Left hindlimb (tissue), 1 donor: ENCODE data around the gene ANKRD44.
A peak's percentile ranks its signal among the peaks of the same experiment; 100 is the strongest.

Experiments
- DNase-seq: peaks from one replicate; pipeline ENCODE4 v3.0.0-alpha.2; 2018

The ANKRD44 gene

DNA sequence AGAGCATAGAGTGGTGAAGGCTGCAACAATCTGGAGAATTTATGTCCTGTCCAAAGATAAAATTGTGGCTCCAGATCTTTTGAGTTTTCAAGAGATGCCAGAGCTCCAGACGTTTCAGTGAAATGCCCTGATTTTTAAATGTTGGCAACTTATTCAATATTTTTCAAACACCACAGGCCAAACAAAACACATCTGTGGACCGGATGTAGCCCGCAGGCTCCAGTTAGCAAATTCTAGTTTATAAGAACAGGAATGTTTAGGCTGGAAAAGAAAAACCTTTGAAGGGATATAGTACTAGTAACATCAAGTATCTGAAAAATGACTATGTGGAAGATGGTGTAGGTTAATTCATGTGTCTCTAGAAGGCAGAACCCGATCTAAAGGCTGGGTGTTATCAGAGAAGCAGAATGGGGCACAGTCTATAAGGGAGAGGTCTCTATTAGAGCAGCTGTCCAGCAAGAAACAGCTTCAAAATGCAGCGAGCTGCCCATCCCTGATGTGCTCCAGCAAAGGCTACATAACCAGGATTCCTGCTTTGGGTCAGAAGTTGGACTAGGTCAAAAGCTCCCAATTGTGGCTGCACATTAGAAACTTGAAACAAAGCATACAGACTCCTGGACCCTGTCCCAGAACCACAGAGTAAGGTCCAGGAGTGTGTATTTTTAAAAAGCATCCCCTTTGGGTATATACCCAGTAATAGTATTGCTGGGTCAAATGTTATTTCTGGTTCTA is 105.9 kb downstream of the ANKRD44 start:
- no peak for DNase-seq

DNA sequence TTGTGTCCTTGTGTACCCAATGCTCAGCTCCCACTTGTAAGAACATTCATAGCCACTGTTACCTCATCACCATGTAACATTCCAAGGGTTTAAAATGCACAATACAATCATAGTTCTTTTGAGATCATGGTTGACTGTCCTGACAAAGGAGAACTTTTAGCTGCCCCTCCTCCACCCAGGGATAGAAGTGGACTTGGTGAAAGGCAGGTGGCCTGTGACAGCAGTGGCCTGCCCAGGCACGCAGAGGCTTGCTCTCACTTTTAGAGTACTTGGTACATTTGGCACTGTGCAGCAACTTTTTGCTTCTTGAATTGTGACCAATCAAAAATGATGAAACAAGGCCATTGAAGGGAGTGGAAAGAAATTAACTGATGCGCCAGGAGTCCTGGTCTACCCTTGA is 108.7 kb downstream of the ANKRD44 start:
- no peak for DNase-seq

DNA sequence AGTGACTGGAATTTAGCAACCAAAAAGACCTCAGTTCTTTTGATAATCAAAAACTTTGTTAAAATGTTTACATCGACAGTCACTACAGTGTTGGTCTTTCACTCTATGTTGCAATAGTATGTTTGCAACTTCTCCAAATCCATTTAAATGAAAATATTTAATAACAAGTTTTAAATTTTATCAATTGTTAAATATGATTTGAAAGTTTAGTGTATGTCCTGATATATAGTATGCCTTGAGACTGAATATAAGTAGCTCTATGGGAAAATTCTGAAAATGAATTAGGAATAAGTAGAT is 109.9 kb downstream of the ANKRD44 start:
- no peak for DNase-seq

DNA sequence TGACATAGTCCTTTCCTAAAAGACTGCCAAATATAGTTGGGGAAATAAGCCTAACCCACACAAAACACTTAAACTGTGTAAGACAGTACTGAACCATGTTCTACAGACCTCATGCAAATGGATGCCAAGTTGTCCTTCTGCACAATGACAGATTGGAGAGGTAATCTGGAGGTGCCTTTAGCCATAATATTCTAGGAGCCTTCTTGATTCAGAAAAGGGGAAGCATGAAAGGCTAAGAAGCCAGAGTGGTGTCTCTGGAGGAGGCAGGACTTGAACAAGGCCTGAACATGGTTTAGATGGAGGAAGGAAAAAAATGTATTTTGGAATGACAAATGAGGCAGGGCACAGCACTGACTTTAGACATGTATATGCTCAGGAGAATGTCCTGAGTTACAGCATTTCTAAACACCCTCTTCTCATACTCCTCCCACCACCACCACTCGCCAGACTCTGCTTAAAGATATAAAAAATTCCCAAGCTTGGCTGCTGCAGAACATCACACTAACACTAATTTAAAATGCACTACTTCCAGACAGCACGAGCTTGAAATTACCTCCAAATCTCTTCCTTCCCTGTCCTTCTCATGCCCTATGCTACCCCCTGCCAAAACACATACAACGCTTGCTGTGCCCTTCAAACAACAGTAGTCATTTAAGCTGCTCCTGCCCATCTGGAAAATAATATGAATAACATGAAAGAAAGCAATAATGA is 110.4 kb downstream of the ANKRD44 start:
- no peak for DNase-seq

DNA sequence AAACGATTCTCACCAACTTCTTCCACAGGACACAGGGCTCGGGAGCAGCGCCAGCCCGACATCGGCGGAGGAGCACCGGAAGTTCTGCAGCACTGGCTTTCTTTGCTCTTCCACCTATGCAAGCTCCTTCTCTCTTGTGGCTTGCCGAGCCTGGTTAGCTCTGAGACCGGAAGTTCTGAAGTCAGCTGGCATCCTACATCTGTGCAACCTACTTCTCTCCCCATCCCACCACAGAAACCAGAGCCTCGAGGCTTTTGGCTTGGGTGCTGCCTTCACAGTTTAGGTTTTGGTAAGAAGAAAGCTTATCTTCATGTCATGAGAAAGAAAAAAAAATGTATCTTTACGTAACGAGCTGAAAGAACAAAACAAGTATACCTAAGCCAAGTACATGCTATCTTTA is 111.7 kb downstream of the ANKRD44 start:
- no peak for DNase-seq

DNA sequence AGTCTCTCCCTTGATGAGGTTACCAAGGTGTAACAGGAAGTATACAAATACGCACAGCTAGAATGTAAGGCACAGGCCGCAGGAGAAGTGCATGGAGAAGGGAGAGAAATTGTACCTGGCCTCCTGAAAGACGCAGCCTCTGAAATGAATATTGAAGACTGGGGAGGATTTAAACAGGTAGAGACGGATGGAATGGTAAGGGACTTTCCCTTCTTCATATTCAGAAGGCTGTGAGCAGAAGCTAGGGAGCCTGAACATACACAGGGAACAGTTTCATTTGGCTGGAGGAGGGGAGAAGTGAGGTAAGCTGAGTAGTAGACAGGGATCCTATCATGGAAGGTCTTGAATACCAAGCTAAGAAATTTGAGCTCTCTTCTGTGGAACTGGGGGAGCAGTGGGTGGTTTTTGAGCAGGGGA is 112.7 kb downstream of the ANKRD44 start:
- no peak for DNase-seq

DNA sequence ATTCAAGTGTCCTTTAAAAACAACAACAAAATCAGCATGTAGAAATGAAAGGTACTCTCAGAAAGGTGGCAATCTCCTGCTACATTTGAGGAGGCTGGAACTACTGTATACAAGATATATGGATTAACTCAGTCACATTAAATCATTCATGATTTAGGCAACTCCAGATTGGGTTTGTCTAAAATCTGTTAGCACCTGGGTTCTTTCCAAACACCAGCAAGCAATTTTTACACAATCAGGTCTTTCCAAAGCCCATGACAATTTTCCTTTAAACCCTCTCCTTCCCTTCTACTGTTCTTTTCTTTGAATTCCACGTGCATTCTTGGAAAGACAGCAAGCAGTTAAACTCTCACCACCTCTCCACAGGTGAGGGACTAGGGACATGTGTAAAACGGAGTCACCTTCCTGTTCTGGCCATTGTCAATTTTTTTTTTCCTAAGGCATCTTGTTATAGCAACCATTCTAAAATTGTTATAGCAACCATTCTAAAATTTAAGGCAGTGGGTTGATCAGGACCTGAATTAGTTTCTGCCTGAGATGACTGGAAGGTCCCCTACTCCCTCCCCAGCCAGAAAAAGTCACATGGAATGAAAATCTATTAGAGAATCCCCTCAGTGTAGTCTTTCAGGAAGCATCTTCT is 113.9 kb downstream of the ANKRD44 start:
- DNase-seq: no peak

DNA sequence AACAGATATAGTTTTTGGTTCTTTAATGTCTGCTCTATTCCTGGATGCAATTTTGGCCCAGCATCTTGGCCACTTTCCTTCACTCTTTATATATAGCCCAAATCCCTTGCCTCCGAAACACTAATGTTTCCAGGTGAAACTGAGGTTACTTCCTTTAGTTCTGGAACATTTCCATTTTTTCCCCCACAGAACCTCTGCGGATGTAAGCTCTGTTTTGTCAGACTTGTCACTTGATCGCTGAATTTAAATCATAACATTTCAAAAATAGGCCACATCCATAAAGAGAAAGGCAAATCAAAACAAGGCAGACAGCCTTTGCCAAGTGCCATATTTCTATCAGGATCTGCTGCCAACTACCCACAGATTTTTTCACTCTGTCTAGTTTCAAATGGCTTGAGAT is 115.1 kb downstream of the ANKRD44 start:
- no peak for DNase-seq

DNA sequence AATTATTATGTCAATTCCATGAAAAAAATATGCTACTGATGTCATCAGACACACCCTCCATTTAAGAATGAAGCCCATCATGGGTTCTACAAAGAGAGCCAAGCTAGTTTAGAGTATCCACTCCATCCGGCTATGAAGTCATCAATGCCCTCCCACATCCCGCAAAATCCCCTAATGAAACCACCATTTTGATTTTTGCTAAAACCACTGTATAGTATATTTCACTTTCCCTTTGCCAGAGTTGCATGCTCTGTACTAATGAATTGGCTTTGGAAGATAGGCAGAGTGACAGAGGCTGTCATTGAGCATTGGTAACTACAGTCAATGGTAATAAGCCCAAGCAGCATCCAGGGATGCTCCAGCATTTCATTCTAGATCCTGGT is 118.6 kb downstream of the ANKRD44 start:
- no peak for DNase-seq

DNA sequence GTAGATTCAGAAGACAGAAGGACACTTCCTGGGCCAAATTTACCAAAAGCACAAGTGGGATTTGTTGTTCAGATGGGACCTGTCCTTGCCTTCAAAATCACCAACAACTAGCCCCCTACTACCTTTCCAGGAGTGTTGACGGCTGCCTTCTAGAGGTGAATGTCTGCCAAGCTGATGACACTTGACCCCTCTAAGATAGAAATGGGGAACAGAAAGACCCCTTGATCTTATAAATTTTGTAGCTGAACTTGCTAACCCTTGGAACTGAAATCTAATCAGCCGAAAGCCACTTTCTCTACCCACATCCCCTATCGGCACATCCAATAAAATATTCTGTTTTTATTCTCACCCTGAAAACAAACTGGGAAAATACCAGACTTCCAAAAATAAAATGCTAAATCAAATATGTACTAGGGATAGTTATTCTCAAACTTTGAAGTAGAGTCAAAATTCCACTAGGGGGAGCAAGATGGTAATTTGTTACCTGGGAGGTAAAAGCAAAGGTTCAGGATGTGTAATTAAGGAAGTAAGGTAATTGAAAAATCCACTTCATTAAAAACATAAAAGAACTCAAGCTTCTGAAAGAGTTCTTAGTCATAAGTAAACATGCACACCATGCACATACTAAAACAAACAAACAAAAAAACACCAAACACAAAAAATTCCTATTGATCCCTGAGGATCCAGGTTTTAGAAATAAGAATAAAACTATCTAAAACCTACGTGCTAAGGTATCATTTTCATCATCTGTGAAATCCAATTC is 119.2 kb downstream of the ANKRD44 start:
- no peak for DNase-seq

DNA sequence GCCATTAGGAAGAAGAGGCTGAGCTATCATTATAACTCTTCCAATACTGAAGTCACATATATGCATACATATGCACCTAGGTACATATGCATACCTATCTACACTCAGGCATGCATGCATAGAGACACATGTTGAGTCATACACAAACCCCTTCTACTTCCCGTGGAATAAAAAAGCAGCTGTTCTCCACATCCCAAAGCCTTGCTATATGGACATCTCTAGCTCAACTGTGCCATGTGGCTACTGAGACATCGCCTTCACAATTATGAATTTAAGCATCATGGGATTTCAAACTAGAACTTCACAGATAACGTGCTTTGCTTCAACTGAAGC is 120.5 kb downstream of the ANKRD44 start:
- no peak for DNase-seq

DNA sequence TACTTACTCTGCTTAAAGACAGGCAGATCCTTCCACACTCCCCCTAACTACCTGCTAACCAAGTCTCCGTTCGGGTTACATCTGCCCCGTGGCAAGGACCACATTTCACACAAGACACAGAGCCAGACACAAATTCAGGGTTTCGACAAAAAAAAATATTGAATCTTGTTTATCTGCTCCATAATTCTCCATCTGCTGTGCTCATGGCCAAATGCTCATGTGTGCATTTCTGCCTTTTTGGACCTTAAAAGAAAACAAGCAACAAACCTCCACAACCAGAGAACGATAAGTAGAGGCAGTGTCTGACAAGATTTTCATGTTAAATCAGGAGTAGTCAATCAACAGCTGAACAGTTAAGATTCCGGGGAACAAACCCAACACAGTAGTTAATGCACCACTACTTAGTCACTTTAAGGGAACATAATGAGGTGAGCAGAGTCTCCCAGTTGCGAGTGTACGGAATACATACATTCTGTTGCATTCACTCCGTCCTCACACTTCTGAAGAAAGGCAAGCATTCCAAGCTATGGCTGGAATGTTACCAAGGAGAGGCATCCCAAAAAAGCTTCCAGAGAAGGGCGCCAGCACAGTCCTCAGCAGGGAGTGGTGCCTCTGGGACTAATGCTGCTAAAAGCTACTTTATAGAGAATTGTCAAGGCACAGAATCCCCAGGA is 121.0 kb downstream of the ANKRD44 start:
- DNase-seq: no peak

DNA sequence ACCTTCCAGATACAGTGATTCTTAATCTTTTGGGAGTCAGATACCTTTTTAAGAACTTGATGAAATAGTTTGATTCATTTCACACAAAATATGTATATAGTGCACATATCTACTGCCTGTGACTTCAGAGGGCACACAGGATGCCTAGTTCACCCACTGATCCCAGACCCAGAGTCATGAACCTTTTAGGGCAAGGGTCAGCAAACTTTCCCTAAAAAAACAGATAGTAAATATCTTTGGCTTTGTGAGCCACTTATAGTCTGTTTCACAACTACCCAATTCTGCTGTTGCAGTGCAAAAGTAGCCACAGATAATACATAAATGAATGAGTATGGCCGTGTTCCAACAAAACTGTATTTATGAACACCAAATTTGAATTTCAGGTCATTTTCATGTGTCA is 124.9 kb downstream of the ANKRD44 start:
- no peak for DNase-seq

DNA sequence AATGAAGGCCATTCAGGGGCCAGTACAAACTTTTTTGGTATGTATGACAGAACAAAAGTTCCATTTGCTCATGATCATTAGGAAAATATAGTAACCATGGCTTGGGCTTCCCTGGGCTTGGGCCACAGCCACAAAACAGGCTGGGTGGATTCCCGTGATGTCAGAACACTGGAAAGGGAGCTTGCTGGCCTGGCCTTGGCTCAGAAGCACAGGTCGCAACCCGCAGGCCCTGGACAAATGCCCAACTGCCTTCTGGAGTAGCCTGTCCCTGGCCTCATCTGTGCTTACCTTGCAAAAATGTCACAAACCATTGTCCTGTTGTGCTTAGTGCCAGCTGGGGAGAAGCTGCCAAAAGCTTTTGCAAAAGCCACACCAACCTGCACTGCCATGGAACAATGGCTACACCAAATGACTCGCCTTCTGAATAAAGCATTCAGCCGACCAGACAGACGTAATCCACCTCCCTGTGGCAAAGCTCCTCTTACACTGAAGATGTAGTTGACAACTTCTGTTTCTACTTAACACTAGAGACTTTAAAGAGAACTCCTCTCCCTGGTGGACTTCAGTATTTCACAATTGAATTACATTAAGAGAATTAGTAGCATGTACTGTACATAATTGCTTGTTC is 125.5 kb downstream of the ANKRD44 start:
- no peak for DNase-seq

DNA sequence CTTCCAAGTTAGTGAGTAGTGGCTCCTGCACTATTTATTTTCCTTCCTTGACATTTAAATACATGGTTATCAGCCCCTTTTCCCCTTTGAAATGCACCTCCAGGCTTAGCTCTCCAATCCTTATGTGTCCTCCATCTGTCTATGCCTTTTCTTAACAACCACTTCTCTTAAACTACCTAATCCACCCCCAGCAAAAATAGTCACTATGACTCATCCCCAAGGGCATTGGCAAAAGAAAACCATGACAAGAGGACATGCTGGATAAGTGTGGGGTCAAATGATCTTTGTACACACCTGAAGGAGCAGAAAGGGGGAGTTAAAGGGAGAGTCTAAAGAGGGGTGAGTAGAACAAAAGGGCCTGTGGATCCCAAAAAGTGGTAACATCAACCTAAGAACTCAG is 127.2 kb downstream of the ANKRD44 start:
- no peak for DNase-seq

DNA sequence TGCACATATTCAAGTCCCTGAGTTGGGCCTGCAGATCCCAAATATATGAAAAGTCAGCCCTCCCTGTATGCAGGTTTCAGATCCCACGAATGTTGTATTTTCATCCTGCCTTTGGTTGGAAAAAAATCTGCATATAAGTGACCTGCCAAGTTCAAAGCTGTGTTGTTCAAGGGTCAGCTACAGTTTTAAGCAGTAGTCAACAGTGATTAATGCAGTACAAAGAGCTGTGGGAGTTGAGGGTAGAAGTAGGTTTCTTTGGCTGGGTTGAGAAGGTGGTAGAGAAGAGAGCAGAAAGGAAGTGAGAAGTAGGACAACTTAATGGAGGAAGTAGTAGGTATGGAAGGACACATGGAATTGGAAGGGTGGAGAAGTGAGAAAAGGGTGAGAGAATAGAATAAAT is 127.9 kb downstream of the ANKRD44 start:
- no peak for DNase-seq

DNA sequence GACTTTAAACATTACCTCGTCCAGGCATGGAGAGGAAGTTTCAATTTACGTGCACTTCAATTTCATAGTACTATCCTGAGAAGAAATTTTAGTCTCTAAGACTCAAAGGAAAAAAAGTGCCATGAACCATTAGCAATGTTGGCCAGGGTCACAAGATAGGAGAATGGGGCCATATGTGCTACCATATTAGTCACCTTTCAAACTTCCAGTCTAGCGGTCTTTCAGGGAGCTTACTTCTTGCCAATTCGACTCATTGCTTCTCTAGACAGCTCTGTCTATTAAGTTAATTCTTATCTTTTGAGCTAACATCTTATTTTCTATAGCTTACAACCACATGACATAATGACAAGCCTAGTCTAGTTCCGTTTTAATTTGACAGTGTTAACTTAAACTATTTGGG is 129.1 kb downstream of the ANKRD44 start:
- no peak for DNase-seq

DNA sequence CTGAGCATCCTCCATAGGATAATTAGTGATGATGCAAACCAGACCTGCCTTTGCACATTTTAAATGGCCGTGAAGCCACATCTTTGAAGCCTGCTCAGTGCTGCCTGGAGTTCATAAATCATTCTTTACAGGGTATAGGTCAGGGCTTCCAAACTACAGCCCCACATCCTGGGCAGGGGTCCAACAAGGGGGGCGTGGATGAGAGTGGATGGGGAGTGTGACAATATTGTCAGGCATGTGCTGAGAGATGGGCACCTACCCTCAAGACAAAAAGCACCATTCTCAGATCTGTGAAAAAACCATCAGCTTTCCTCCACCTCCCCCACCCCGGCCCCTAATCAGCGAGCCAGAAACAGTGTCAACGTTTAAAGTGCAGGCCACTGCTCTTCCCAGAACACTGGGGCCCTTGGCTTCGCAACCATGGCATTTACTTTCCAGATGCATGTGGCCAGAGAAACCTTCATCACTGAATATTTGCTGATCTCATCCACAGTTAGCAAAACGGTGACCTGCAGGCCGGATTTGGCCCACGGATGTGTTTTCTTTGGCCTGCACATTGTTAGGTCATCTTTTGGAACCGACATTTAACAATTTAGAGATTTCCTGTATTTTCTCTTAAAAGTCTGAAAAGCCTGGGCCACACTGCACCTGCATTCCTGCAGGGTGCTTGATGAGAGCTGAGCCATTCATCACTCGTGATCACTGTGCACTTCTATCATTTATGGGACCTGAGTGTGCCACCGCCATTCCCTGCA is 130.7 kb downstream of the ANKRD44 start:
- DNase-seq: peak; percentile 65

DNA sequence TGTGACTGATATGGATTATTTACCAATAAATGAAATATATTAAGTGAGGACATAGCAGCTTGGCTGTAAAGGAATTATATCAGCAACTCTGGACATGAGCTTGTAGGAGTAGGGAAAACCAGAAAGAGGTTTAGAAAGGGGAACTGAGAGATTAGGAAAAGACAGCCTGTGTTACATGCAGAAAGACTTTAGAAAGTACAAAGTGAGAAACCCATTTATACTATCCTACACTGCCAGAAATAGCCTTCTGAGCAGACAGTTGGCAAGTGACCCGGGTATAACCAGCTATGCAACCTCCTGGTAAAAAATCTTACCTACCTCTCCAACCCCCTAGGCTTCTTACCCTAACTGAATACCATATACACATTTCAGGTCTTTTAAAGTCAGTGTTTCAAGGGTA is 134.1 kb downstream of the ANKRD44 start:
- DNase-seq: no peak

DNA sequence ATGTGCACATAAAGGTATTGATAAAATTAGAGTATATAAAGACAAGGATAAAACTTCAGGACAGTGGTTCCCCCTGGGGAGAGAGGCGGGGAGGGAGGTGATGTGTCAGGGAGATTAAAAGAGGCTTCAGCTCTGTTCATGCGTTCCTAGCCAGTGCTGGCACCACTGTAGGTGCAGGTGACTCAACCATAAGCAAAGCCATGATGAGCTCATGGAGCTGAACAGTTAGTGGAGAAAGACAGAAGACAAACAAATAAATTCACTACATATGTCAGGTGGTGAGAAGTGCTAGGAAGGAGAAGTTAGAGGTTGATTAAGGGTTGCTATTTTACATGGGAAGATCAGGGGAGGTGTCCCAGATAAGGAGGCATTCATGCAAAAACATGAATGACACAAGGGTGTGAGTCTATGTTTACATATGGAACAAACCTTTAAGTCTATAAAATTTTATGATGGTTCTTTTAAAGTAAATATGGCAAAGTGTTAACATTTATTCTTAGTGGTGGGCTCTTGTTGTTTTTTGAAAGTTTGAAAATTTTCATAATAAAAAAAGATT is 136.0 kb downstream of the ANKRD44 start:
- no peak for DNase-seq

DNA sequence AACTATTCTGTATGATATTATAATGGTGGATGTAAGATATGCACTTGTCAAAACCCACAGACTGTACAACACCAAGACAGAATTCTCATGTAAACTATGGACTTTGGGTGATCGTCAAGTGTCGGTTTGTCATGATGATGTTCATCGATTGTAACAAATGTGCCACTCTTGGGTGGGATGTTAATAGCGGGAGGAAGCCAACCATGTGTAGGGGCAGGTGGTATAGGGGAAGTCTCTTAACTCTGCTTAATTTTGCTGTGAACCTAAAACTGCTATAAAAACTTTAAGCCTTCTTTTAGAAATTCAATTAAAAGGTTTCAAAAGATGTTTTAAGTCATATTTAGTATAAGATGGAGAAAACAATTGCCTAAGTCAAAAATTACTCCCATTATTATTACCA is 139.0 kb downstream of the ANKRD44 start:
- no peak for DNase-seq

DNA sequence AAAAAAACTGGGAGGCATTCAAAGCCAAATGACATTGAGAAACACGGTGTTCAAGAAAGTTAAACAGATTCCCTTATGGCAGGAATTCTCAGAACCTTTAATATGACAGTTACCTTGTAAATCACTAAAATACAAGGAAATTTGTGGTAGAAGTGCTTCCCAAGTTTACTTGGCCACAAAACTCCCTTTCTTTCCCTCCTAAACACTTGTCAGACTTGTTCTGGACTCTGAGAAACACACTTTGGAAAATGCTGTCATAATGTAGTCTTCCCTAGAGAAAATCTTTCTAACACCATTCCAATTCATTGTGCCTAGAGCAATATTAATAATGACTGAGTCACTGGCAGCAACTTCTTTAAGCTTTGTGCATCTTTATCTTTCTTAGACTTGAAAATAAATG is 140.4 kb downstream of the ANKRD44 start:
- no peak for DNase-seq
